ENCODE data around the gene ITGA2. TPM values are rescaled to one million over a fixed set of nuclear protein-coding genes. Genes with fewer than 3 reads are reported as not detected.

ITGA2 gene
- total and polyA plus RNA-seq, 9 of the 15 experiments (the other 6 are each of a cell fraction or from before 2014, with no cell fraction given), result 0.01 to 0.09 (median 0.03) TPM; not detected in 5

GRCh38 chr5:53118879-53119278 is 129.7 kb downstream of the ITGA2 start (continued):
- TF ChIP-seq ZNF239 (CRISPR knock-in tag; IDR thresholded peaks at IDR 0.05), result no peak
- no peak for TF ChIP-seq DDX20 (tag; IDR thresholded peaks at IDR 0.05; ENCODE audit: low read depth)
- TF ChIP-seq BRD9 (IDR thresholded peaks at IDR 0.05; ENCODE audit: low read depth, partially characterized antibody), result no peak
- TF ChIP-seq ZNF175 (CRISPR knock-in tag; IDR thresholded peaks at IDR 0.05; ENCODE audit: low read depth), result no peak
- no peak for TF ChIP-seq DNMT1 (IDR thresholded peaks at IDR 0.05)
- TF ChIP-seq TRIM28 (IDR thresholded peaks at IDR 0.05), result no peak
- TF ChIP-seq BRD4 (IDR thresholded peaks at IDR 0.05), result no peak
- TF ChIP-seq CTCFL (IDR thresholded peaks at IDR 0.05; ENCODE audit: borderline replicate concordance, insufficient read depth, low read depth, low read length, poor library complexity, severe bottlenecking), result no peak
- TF ChIP-seq ZNF644 (tag; IDR thresholded peaks at IDR 0.05; ENCODE audit: low read depth), result peak; percentile 42; the same call in 1 of the 2 replicates
- TF ChIP-seq ZFP30 (CRISPR knock-in tag; IDR thresholded peaks at IDR 0.05; ENCODE audit: borderline replicate concordance), result no peak
- TF ChIP-seq TCF3 (CRISPR knock-in tag; IDR thresholded peaks at IDR 0.05), result peak; percentile 76
- no peak for TF ChIP-seq CBFB (CRISPR knock-in tag; IDR thresholded peaks at IDR 0.05)
- TF ChIP-seq MED1 (CRISPR knock-in tag; IDR thresholded peaks at IDR 0.05; ENCODE audit: borderline replicate concordance), result no peak
- TF ChIP-seq SRF (CRISPR knock-in tag; IDR thresholded peaks at IDR 0.05), result 0 out of 4 replicates have a peak, but pooled peaks of 1 of the 2 experiments have one; percentile 65
- TF ChIP-seq HINFP (tag; conservative IDR thresholded peaks at IDR 0.05; ENCODE audit: low read depth), result no peak
- no peak for TF ChIP-seq ZNF778 (CRISPR knock-in tag; IDR thresholded peaks at IDR 0.05)
- no peak for TF ChIP-seq KLF10 (CRISPR knock-in tag; IDR thresholded peaks at IDR 0.05)
- TF ChIP-seq BMI1 (IDR thresholded peaks at IDR 0.05; ENCODE audit: low read length), result no peak
- TF ChIP-seq LCOR (CRISPR knock-in tag; IDR thresholded peaks at IDR 0.05), result peak; percentile 92
- TF ChIP-seq DLX4 (CRISPR knock-in tag; IDR thresholded peaks at IDR 0.05), result no peak
- TF ChIP-seq ZNF668 (CRISPR knock-in tag; IDR thresholded peaks at IDR 0.05), result no peak
- TF ChIP-seq HDAC1 (IDR thresholded peaks at IDR 0.05), result 0 out of 4 replicates have a peak, but pooled peaks of 1 of the 2 experiments have one; percentile 23
- no peak for TF ChIP-seq SMARCB1 (IDR thresholded peaks at IDR 0.05; ENCODE audit: insufficient read length, low read depth)

Data from K562 (cell line).